GM18520 (cell line): Measurements from ENCODE around the gene TIMM10.

Experiments used
- ATAC-seq: cut with Tn5 transposase; IDR thresholded peaks from one replicate; pipeline ENCODE4 v1.9.1; 2021; ENCODE audit not compliant: unreplicated experiment

The TIMM10 gene

DNA sequence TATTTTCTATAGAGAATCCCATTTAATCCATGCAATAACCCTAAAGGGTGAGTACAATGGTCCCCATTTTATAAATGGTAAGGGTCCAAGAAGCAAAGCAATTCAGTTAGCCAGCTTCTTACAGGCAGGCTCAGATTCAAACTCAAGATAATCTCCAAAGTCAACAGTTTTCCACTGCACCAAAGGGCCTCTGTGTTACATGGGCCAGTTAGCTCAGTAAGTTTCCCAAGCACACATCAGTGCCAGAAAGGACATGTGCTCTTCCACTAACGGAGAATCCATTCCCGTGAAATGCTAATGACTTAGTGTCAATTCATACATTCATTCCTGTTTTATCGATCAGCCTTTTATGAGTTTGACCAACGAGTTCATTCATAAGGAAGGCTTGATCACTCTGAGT, 26.0 kb downstream of the TIMM10 start:
- ATAC-seq, result no peak

DNA sequence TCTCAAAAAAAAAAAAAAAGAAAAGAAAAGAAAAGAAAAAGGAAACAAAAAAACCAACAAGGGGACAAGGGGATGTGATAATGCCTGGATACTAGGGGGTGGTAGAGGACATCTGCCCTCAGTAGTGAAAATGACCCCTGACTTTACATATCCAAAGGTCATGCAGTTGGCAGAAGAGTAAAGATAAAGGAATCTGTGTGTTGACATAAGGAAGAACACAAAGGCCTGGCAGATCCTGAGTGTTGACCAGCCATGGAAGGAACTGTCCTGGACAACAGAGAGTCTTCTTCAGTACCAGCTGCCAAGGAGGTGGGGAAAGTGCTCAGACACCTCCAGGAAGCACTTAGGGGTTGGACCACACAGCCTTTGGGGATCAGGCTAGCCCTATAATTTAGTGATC, 27.7 kb downstream of the TIMM10 start:
- ATAC-seq, result no peak

DNA sequence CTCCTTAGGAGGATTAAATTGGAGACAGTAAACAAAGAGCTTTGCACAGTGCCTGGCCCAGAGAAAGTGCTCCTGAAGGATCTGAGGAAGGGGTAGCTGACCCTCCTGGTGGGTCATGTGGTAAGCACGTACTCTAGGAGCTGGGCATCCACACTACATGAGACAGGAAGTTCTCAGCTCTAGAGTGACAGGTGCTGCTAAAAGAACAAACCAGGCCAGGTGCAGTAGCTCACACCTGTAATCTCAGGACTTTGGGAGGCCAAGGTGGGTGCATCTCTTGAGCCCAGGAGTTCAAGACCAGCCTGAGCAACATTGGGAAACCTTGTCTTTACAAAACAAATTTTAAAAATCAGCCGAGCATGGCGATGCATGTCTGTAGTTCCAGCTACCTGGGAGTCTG, 28.2 kb downstream of the TIMM10 start:
- no peak for ATAC-seq

DNA sequence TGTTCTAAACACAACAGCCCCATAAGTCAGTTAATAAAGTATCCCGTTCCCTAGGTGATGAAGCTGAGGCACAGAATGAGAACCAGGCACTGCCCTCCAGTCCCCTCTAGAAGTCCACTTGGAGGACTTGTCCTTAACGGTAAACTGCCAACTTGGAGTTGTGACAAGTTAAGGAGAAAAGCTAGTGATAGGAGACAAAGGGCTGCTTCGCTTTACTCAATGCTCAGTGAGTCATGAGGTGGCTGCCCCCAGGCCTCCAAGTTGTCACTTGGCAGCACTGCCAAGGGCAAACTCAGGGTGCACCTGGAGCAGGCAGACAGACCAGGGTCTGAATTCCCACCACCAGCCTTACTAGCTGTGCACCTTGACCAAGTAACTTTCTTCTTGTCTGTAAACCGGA, 28.6 kb downstream of the TIMM10 start:
- ATAC-seq, result no peak

DNA sequence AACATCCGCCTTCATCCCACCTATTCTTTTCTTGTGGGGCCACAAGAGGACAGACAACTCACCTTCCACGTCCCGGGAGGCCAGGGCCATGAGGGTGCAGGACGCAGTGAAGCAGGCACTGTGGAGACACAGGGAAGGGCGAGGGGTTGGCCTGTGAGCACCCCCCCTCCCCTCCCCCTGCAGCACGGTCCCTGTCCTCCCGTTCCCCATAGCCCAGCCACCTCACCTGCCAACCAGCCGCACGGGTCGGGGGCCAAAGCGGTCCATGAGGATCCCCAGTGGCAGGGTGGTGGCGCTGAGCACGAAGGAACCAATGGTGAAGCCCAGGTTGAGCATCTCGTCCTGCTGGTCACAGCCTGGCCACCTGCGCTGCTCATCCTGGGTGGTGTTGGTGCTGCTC, 29.6 kb downstream of the TIMM10 start:
- ATAC-seq, result no peak

DNA sequence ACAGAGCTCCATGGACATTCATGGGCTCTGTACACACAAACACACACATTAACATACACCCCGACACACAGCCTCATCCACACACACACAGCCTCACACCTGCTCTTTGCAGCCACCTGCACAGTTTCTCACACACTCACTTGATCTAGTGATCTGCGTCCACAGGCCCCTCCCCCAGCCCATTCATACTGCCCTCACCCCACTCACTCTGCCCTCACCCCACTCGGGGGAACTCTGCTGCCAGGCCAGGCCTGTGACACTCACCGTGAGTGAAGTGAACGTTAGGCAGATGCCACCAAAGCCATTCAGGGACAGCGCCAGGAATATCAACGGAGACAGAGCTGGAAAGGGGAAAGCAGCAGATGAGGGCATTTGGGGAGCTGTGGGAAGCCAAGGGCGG, 30.0 kb downstream of the TIMM10 start:
- ATAC-seq, result no peak

DNA sequence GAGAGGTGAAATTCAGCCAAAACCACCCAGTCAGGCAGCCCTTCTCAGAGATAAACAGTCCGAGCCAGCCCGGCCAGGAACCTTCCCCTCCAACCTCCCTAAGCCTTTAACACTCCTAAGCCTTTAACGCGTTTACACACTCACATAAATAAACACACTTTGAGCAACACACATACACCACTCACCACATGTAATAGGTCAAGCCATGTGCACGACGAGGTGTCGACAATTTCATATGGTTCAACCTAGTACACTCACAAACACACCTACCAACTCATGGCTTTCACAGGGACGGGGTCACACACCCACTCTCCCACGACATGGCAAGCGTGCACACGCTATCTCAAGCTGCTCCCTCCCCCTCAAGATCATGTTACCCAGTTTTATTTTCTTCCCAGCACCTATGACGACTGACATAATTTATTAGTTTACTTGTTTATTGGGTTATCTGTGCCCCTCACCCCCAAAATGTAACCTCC, 30.5 kb downstream of the TIMM10 start:
- no peak for ATAC-seq

DNA sequence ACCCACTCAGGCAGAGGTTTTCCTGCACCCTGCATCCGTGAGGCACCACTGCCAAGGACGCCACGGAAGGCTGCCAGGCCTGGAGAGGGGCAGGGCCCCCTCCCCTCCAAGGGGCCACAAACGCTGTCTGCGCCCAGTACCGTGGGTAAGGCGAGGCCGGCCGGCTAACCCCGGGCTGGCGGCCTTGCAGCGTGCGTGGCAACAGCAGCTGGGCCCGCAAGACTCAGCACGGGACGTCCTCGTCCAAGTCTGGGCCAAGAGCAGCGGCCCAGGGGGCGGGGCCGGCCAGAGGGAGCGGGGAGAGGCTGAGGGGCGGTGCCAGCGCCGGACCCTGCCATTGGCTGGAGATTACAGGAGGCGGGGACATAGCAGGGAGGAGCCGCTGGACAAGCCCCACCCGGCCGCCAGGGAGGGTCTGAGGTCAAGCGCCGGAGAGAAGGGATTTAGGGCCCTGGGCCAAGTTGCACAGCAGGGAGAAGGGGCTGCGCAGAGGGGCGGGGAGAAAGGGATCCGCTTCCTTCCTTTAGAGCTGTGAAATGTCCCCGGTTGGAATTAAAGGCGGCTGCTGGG, 31.1 kb downstream of the TIMM10 start:
- ATAC-seq, result peak; percentile 96

DNA sequence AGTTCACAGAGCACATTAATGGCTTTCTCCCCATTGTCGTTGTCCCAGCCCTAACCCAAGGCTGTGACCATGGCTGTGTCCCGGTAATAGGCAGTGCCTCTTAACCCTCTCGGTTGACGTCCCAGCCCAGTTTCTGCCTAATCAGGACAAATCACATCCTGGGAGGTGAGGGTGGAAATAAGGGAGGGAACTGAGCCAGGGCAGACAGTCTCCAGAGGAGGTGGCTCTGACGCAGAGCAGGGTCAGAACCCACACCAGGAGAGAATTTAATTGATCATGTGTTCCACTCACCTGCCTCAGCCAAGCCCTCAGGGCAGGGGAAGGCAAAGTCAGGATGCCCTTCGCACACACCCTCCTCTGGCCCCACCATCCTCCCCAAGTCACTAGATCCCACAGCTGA, 32.0 kb downstream of the TIMM10 start:
- no peak for ATAC-seq

DNA sequence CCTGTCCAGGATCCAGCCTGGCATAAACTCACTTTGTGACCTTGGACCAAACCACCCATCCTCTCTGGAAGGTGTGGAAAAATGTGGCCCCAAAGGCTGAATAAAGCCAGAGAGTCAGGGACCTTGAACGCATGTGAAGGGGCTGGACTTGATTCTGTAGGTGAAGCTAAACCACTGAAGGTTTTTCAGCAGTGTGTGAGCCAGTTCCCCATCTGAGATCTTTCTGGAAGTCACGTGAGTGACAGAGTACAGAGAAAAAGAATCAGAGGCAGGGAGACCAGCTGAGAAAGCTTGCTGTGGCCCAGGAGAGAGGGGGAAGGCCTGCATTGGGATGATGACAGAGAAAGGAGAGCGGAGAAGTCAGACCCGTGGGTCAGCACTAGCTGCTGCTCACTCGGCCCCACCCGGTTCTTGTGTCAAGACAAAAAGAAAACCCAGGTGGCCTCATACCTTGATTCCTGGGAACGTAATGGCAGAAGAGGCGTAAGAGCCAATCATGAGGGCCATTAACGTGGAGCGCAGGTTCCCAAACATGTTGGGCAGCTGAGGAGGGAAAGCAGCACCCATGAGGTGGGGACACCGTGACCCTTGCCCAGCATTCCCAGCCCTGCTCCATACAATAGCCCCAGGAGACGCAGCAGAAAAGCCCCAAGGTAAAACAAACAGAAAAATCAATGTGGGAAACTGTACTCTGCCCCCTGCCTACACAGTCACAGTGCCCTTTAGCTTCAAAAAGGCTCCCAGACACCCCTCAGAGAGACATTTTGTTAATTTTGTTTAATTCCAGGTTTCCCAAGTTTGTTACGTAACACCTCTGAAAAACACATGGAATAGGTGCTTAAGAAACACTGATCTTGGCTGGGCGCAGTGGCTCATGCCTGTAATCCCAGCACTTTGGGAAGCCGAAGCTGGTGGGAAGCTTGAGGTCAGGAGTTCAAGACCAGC, 33.0 kb downstream of the TIMM10 start:
- ATAC-seq, result no peak

DNA sequence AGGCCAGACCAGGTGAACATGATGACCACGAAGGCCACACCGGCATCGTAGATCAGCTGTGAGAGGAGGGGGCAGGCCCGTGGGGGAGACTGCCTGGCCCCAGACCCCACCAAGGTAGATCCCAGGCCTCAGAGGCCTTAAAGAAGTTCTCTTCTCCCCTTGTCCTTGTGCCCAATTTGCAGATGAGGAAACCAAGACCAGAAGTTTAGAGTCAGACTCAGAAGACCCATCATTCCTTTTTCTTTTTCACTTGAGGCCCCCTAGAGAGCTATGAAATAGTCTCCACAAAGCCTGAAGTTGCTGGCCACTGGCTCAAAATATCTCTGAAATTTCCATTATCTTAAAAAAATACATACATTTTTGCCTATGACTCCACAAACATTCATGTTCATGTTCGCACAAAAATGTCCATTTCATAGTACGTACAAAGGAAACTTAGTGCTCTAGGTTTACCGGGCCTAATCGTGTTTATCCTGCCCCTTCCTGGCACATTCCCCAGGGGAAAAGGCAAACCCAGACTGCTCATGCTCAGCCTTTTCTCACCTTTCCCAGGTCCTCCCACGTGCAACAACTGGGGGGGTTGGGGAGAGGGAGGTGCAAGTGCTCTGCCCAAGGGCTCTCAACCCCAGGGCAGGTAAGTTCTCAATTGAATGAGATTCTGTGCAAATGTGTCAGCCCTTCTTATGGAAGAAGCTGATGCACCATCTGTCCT, 34.3 kb downstream of the TIMM10 start:
- ATAC-seq, result no peak

DNA sequence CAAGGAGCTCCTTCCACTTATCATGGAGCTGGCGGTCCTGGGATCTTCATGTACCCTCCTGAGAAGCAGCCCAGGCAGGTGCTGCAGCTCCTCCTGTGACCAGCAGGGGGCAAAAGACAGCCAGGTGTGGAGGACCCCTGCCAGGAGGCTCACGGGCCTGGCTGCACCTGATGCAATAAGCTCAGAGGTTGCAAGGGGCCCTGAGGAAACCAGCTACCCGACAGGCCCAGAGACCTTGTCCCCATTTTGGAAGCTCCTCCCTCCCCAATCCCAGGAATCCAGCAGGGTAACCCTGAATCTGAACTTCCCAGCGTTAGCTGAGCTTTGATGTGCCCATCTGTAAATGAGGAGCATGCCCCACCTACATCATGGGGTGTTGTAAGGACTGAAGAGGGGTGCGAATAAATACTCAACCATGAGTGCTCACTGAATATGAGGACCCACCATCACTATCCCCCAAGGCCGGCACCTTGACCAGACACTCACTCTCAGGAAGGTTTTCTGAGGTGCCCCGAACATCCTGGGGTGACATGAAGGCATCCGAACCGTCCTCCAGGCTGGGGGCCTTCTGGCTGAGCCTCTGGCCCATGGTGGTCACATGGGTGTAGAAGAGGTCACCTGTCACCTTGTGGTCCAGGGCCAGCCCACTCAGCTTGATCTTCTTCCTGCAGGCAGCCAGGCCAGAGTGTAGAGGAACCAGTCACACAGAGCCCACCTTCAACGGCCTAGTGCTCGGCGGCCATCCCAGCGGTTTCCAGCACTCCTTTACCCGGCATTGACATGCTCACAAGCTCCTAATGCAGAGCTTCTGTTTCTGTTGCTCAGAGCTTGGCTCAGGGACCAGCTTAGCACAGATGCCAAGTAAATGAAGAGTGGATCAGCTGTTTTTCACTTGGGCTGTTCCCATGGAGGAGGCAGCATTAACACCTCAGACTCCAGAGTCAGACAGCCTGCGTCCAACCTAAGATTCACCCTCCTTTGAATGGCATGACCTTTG, 36.7 kb downstream of the TIMM10 start:
- peak; percentile 70 for ATAC-seq

DNA sequence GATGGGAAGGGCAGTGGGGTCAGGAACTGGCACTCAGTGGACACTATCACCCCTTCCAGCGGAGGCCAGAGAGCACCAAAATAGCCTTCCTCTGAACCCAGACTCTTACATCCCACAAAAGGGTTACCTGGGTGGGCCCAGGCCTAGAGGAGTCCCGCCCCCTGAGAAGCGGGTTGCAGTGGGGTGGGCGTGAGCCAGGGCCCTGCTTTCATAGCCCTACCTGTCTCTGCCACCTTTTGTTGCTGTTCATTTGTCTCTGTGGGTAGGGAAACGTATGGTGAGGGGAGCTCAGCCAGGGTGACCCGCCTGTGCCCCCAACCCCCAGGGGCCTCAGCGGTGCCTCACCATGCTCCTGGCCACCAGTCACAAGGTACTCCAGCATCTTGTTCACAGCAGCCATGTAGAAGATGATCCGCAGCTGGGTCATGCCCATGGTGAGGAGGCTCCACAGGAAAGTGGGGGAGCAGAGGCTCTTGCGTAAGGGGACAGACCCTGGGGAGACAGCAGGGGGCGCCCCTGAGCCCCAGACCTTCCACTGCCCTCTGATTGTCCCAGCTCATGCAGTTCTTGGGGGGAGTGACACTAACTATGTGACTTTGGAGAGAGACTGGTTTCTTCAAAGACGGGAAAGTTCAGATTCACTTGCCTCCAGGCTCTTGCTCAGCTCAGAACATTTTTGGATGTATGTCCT, 39.0 kb downstream of the TIMM10 start:
- ATAC-seq, result no peak

DNA sequence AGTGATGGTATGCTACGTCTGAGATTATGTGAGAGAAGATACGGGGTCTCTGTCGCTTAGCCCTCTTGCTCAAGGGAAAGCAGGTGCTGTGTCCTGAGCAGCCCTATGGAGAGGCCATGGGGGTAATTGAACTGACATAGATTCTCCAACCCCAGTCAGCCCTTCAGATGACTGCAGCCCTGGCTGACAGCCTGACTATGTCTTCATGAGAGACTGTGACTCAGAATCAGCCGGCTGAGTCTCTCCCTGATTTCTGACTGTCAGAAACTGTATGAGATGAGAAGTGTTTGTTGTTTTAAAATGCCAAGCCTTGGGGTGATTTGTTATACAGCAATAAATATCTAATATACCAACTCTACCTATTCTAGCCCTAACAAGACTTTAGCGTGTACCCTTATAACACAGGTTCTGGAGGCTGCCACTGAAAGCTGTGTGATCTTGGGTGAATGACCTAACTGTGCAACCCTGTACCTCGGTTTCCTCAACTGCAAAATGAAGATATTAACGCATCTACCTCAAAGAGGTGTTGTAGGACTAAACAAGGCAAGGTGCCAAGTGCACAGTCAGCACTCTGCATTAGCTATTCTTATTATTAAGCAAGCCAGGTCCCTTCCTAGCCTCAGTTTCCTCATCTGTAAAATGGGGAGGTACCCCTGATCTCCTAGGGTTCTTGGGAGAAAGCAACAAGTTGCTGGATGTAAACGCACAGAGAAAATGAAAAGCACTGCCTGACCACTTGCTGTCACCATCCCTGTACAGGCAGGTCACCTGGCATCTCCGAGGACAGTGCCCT, 39.9 kb downstream of the TIMM10 start:
- no peak for ATAC-seq

DNA sequence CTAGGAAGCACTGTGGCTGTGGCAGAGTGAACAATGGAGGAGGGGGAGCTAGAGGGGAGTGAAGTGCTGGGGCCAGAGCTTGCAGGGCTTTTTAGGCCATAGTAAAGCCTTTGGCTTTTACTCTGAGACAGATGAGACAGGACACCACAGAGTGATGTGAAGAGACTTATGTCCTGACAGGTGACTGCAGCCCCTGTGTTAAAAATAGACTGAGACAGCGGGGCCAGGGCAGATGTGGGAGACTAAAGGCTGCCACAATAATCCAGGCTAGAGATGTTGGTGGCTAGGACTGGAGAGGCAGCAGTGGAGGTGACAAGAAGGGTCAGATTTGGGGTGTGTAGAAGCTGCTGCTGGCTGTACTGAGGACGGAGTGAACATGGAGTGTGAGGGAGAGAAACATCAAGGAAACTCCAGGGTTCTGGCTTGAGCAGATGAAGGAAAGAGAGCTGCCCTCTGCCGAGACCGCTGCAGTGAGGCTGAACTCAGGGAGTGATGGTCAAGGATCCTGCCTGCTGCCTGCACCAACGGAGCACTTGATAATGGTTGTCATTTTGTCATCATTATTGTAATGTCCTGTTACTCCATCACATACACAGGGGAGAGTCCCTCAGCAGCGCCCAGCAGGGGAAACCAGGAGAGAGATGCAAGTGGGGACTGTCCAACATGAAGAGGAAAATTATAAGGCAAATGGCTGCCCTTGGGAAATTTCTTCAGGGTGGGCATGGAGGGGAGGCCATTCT, 42.5 kb downstream of the TIMM10 start:
- ATAC-seq, result no peak

DNA sequence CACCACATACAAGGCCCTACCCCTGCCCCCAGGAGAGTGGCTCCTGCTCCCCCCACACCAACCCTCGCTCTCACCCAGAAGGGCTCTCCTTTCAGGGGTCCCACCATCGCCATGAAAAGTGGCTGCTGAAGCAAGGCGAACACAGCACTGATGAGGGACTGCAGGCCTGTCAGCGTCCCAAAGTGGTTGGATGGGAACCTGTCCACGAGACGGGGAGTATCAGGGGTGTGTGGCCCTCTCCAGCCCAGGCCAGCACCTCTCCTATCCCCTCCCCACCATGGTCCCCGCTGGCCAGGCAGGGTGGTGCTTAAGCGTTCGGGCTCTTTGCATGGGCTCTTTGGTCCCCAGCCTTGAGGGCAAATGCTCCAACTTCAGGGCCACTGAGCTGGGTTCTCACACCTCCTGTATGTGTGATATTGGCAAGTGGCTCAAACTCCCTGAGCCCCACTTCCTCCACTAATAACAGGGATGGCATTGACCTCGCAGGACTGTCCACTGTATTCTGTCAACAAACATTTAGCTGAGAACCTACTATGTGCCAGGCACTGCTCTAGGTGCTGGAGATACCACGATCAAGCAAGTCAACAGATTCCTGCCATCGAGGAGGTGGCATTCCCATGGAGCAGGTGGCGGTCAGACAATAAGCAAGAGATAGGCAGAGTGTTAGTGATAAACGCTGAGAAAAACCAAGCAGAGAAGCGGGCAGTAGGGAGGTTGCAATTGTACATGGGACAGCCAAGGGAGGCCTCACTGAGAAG, 43.4 kb downstream of the TIMM10 start:
- no peak for ATAC-seq

DNA sequence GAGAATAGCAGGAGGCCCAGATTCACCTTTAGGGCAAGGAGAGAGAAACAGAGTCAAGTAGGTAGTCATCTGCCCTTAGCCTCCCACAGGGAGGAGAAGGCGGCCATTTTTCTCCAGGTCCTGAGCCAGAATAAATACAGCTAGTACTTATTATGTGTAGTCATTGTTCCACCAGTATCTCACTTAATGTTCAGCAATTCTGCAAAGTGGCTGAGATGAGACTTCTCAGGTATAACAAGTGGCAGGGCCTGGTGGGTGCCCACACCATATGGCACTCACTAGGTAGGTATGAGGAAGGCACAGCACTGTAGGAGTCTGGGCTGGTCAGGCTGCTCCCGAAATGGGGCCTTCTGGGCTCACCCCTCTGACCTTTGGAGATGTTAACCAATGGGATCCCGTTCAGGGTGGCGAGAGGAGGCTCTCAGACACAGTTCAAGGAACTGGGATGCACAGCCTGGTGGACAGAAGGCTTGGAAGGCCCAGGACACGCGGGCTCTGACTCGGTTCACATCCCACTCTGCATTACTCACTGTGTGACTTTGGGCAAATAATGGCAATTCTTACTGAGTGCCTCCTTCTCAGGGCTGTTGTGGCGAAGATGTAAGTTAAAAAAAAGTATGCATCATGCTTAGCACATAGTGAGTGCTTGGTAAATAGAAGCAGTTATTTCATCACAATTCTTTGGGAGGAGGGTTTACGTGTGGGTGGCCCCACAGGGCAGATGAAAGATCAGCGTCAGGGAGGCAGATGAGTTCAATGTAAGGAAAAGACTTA, 45.1 kb downstream of the TIMM10 start:
- no peak for ATAC-seq
